A673 (cell line): ENCODE data around the gene AHDC1. TPM values are rescaled to one million over a fixed set of nuclear protein-coding genes. Genes with fewer than 3 reads are reported as not detected.

Experiments
- BruUV-seq: library from RNA; stranded (reverse); fragments of 400-500 nt; replicated peaks from 2 replicates; lab custom pipeline; 2021; lab: Mats Ljungman, UMichigan
- CTCF ChIA-PET: fragments of 300-600 bp; sonication (Branson Sonifier 250); formaldehyde crosslinking; loops from one replicate; lab custom pipeline; 2022; ENCODE audit warnings: antibody characterized with exemption; lab: Charles Lee
- POLR2A ChIA-PET: fragments of 300-600 bp; sonication (Branson Sonifier 250); formaldehyde crosslinking; loops from one replicate; lab custom pipeline; 2022; ENCODE audit warnings: antibody characterized with exemption; ENCODE audit not compliant: low non-redundant PET; lab: Charles Lee
- DNase-seq: peaks from one replicate; pipeline ENCODE4 v3.0.0-alpha.2; 2015; ENCODE audit warnings: low spot score
- H3K27ac ChIP-seq: fragments of 200-600 bp; sonication (generic); 2 replicates; pipeline ENCODE4 v1.5.1; 2016; ENCODE audit warnings: mixed run types, low read depth, mild to moderate bottlenecking, mixed read lengths, antibody characterized with exemption, low read length; ENCODE audit not compliant: poor library complexity, severe bottlenecking
- H3K27me3 ChIP-seq: fragments of 200-600 bp; sonication (generic); replicated peaks from 2 replicates; pipeline ENCODE4 v1.6.1; 2017; ENCODE audit warnings: mixed run types, low read depth, mild to moderate bottlenecking, mixed read lengths, antibody characterized with exemption, low read length; ENCODE audit not compliant: insufficient read depth, poor library complexity
- H3K36me3 ChIP-seq: fragments of 200-600 bp; sonication (generic); 2 replicates; pipeline ENCODE4 v1.6.1; 2016; ENCODE audit warnings: mixed run types, mild to moderate bottlenecking, mixed read lengths, antibody characterized with exemption, low read length; ENCODE audit not compliant: insufficient read depth, poor library complexity, severe bottlenecking
- H3K4me1 ChIP-seq: fragments of 200-600 bp; sonication (generic); 2 replicates; pipeline ENCODE4 v1.6.1; 2017; ENCODE audit warnings: mixed run types, mild to moderate bottlenecking, mixed read lengths, antibody characterized with exemption, low read length; ENCODE audit not compliant: insufficient read depth, poor library complexity, severe bottlenecking
- H3K4me3 ChIP-seq: fragments of 200-600 bp; sonication (generic); 2 replicates; pipeline ENCODE4 v1.5.1; 2016; ENCODE audit warnings: low read depth, mixed run types, mild to moderate bottlenecking, mixed read lengths, low read length; ENCODE audit not compliant: poor library complexity, severe bottlenecking
- H3K9me3 ChIP-seq: fragments of 200-600 bp; sonication (generic); 2 replicates; pipeline ENCODE4 v1.6.1; 2016; ENCODE audit warnings: mixed run types, low read depth, mild to moderate bottlenecking, mixed read lengths, antibody characterized with exemption, low read length; ENCODE audit not compliant: poor library complexity, severe bottlenecking
- EZH2 ChIP-seq: fragments of 200-600 bp; sonication (generic); IDR thresholded peaks from 2 replicates; pipeline ENCODE4 v1.6.1; 2017; ENCODE audit warnings: borderline replicate concordance, low read depth, mild to moderate bottlenecking, mixed read lengths, antibody characterized with exemption, low read length; ENCODE audit not compliant: poor library complexity, severe bottlenecking
- intact Hi-C: fragments of 100-400 bp; cut with micrococcal nuclease; formaldehyde crosslinking; loops from one replicate; pipeline ENCODE4 v1.10.0; 2022; ENCODE audit not compliant: unreplicated experiment
- total RNA-seq: library from RNA; stranded (reverse); gene quantifications from 2 replicates; pipeline ENCODE4 v1.2.3, GENCODE V29; 2021
- TF ChIP-seq, protein P1 (sequence below): fragments of 300-800, 200-600 bp; sonication (generic); conservative IDR thresholded peaks from 2 replicates; pipeline ENCODE4 v1.5.1; 2017; ENCODE audit warnings: low read depth, mild to moderate bottlenecking, antibody characterized with exemption, low read length, moderate library complexity, mixed read lengths

The AHDC1 gene
- total RNA-seq, 1 experiment from 2014 or later: 33.2 TPM

DNA sequence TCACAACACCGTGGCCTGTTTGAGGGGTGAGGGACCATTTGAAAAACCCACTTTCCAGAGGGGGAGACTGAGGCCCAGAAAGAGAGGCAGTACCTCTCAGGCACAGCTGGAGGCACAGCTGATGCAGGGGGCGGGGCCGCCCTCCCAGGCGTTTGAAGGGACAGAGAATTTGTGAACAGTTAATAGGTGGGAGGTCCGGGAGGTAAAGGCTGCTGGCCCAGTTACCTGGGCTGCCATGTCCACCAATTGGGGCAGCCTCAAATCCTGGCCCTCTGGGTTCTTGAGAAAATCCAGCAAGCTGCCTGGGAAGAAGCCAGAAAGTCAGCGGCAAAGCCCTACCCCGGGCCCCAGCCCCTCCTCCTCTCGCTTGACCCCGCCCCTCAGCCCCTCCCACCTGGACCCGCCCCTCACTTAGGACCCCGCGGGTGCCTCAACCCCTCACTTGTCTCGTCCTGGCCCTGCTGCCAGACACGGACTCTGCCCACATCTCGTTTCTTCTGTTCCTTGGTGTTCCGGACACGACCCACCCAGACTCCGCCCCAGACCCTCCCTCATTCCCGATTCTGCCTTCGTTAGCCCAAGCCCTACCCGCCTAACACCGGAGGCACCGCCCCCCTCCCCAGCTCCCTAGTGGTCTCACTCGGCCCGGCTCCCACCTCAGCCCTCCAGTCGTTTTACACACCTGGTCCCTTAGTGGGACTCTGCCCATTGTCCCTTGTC lies 10.8 kb upstream of the AHDC1 start:
- Histone ChIP-seq H3K27ac (no peak overlapping the region), H3K9me3 (no peaks in the 10 kb centered on the region), H3K27me3 (no peaks in the 10 kb centered on the region), H3K4me3 (no peak overlapping the region), H3K36me3 (no peaks in the 10 kb centered on the region), H3K4me1 (no peaks in the 10 kb centered on the region)
- TF ChIP-seq, protein P1, sequence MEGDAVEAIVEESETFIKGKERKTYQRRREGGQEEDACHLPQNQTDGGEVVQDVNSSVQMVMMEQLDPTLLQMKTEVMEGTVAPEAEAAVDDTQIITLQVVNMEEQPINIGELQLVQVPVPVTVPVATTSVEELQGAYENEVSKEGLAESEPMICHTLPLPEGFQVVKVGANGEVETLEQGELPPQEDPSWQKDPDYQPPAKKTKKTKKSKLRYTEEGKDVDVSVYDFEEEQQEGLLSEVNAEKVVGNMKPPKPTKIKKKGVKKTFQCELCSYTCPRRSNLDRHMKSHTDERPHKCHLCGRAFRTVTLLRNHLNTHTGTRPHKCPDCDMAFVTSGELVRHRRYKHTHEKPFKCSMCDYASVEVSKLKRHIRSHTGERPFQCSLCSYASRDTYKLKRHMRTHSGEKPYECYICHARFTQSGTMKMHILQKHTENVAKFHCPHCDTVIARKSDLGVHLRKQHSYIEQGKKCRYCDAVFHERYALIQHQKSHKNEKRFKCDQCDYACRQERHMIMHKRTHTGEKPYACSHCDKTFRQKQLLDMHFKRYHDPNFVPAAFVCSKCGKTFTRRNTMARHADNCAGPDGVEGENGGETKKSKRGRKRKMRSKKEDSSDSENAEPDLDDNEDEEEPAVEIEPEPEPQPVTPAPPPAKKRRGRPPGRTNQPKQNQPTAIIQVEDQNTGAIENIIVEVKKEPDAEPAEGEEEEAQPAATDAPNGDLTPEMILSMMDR: no peak
- TF ChIP-seq EZH2: no peak
- intact Hi-C loops: no loop called here
- ChIA-PET CTCF (interaction anchor here (0.5 kb wide), 1 partner anchor 14 kb away, joined by 3 read pairs; no protein-coding TSS in a partner anchor), POLR2A (no interaction called here)
- no peak for DNase-seq
- BruUV-seq: no TSS peak

DNA sequence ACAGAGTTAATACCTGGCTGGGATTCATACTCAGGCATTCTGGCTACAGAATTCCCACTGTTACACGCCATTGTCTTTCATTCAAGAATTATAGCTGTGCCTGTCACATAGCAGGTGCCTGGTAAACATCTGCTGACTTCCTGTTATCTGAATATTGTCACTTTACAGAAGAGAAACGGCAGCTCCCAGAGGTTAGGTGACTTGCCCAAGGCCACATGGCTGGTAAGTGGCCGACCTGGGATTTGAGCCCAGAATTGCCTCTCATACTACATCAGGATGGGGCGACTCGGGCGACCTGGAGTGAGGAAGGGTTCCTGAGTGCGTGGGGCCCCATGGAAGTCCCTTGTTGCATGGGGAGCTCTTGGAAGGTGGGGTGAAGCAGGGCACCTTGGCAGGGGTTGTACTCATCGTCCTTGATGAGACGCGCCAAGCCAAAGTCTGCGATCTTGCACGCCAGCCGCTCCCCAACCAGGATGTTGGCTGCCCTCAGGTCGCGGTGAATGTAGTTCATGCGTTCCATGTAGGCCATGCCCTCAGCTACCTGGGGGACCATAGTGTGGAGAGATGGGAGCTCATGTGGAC lies 10.2 kb upstream of the AHDC1 start:
- no peaks in the 10 kb centered on the region for H3K27me3 ChIP-seq
- H3K4me1 ChIP-seq: no peaks in the 10 kb centered on the region
- no peaks in the 10 kb centered on the region for H3K36me3 ChIP-seq
- TF ChIP-seq, protein P1: no peak
- no peak for TF ChIP-seq EZH2
- H3K27ac ChIP-seq: no peak overlapping the region
- no peak for DNase-seq
- H3K4me3 ChIP-seq: no peak overlapping the region
- POLR2A ChIA-PET: no interaction called here
- H3K9me3 ChIP-seq: no peaks in the 10 kb centered on the region
- BruUV-seq: no TSS peak
- CTCF ChIA-PET: no interaction called here
- intact Hi-C loops: no loop called here

DNA sequence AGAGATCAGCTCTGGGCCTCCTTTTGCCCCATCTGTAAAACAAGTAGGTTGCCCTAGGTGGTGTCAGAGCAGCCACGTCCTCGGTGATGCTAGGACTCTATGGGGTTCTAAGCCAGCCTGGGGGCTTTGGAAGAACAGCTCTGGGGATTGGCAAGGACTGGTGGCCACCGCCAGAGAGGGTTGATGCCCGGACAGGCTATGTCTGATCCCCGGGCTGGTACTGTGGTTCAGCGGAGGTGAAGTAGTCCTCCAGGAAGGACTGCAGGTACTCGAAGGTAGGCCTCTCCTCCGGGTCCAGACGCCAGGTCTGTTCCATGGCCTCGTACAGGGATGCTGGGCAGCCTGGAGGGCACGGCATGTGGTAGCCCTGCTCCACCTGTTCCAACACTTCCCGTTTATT lies 8.8 kb upstream of the AHDC1 start:
- POLR2A ChIA-PET: no interaction called here

More for the DNA sequence above, 8.8 kb upstream of the AHDC1 start:
- H3K27me3 ChIP-seq: no peaks in the 10 kb centered on the region
- no peak for DNase-seq
- H3K27ac ChIP-seq: no peak overlapping the region
- TF ChIP-seq, protein P1: no peak
- TF ChIP-seq EZH2: no peak
- no peaks in the 10 kb centered on the region for H3K9me3 ChIP-seq
- H3K4me1 ChIP-seq: no peaks in the 10 kb centered on the region
- no TSS peak for BruUV-seq
- H3K4me3 ChIP-seq: no peak overlapping the region
- no peaks in the 10 kb centered on the region for H3K36me3 ChIP-seq
- intact Hi-C loops: no loop called here
- CTCF ChIA-PET: no interaction called here
